HG02763 (cell line): ENCODE results near the gene ATXN2L.
A peak's percentile ranks its signal among the peaks of the same experiment; 100 is the strongest.
"Not testable (repeated sequence)": the region's sequence is repeated elsewhere in the genome, so short reads cannot be mapped to it uniquely, and the experiment has no call there.

ENCODE experiments used
- ATAC-seq: cut with Tn5 transposase; IDR thresholded peaks from one replicate; pipeline ENCODE4 v1.9.1; 2021; ENCODE audit warnings: mild to moderate bottlenecking, moderate library complexity; ENCODE audit not compliant: unreplicated experiment

Gene ATXN2L

DNA sequence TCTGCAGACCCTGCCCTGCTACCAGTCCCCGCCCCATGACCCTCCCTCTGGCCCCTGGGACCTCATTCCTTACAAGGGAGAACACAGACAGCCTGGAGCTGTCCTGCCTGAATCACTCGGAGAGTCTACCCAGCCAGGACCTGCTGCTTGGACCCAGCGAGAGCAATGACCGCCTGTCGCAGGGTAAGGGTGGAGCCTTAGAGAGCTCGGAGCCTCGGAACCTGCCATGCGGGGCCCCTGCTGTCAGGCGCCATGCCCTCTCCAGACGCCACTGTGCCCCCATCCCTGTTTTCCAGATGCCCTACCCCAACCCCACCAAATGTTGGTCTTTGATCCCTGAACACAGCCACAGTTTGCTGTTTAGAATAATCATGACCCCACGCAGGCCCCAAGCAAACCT is 46.4 kb downstream of the ATXN2L start:
- no peak for ATAC-seq

- ATAC-seq: no peak
These were observed 50.2 kb downstream of the ATXN2L start for GRCh38 chr16:28872952-28873351.

GRCh38 chr16:28873543-28874201 is 50.9 kb downstream of the ATXN2L start:
- no peak for ATAC-seq

GRCh38 chr16:28874406-28874805 is 51.6 kb downstream of the ATXN2L start:
- no peak for ATAC-seq

DNA sequence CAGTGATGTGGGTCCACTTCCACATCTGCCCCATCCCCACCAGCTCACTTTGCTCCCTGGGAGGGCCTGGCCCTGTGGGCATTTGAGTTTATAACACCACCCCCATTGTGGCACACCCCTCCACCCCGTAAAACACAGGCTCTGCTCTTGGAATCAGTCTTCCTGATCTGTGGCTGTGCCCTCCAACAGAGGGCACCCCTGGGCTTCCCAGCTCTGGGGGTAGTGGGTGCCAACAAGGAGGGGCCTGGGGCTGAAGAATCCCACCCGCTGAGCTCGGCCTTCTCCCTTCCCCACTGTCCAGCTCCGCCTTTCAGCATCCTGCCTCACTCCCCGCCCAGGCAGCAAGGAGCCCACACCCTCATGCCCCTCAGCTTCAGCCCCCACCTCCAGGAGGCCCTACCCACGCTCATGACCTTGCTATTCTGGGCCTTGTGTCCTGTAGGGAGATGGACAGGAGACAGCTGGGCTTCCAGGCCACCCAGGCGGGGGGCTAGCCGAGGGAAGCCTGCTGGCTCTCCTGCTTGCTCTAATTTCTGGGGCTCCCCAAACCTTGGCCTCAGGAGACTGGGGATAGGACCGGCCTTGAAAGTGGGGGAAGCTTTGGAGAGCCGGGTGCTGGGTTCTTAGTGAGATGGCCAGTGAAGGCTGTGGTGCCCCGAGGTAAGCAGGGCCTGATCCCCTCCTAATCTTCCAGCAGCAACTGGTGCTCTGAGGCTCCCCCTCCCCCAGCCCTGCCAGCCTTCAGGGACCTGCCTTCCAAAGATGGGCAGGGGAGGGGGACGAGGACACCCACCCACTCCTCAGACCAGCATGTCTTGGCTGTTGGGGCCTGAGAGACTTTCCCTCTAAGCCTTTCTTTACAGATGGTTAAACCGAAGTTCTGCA is 52.6 kb downstream of the ATXN2L start:
- ATAC-seq: no peak

- ATAC-seq: no peak
These were observed 53.3 kb downstream of the ATXN2L start for GRCh38 chr16:28876019-28876659.

DNA sequence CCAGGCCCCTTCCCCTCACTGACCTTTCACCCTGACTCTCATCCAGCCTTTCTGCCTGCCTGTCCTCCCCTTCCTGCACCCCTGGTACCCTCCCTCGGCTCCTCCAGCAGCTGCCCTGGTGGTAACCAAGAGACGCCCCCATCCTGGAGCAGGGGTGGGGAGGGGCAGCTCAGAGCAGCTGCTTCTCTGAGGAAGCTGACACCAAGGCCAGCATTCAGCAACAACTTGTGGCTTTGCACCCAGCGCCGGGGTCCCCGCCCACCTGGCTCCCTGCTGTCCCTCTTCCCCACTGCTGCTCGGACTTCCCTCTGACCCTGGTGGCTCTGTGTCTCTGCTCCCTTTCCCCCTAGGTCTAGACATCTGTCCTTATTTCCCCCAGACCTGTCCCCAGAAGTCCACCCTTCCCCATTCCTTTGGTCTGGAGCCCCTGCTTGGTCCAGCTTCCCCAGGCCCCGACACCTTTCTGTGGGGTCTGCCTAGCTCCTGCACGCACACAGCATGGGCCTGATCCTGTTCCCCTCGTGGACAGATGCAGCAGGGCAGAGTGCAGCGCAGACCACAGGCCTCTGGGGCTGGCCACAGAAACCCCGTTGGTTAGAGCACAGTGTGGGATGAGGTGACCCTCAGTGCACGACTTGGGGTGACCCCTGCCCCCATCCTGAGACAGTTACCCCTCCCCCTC is 54.3 kb downstream of the ATXN2L start:
- no peak for ATAC-seq

GRCh38 chr16:28877655-28878000 is 54.8 kb downstream of the ATXN2L start:
- ATAC-seq: no peak

DNA sequence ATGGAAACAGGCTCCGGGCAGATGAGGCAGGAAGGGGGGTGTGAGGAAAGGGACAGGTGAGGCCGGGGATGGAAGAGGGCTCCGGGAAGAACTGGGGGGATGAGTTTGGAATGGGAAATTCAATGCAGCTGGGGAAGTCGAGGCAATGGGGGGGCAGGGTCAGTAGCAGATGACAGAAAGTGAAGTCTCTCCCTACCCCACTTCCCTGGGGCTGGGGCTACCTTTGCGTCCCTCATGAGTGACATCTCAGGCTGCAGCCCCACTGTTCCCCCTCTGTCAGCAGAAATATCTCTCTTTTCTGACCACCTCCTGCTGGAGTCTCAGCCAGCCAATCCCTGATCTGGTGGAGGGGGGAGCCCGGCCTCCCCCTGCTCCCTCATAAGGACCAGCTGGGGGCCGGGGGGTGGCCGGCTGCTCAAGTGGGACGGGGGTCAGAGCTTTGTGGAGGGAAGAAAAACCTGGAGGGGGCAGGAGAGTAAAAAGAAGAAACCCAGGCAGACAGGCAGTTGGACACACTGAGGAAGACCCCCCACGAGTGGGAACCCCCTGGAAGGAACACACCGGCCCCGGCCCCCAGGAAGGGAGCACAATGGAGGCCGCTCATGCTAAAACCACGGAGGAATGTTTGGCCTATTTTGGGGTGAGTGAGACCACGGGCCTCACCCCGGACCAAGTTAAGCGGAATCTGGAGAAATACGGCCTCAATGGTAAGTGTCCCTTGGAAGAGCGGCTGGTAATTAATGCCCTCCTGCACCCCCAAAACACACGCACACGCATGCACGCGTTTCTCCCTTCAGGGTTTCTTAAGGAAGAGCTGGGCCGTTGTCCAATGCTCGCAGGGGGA is 55.5 kb downstream of the ATXN2L start, which contains the start of gene ATP2A1:
Gene ATP2A1, plus strand, starts transcription at position 406 of the 844 bp plus-strand sequence. Its CDS starts 184 bp downstream, at position 590.
- ATAC-seq: no peak

DNA sequence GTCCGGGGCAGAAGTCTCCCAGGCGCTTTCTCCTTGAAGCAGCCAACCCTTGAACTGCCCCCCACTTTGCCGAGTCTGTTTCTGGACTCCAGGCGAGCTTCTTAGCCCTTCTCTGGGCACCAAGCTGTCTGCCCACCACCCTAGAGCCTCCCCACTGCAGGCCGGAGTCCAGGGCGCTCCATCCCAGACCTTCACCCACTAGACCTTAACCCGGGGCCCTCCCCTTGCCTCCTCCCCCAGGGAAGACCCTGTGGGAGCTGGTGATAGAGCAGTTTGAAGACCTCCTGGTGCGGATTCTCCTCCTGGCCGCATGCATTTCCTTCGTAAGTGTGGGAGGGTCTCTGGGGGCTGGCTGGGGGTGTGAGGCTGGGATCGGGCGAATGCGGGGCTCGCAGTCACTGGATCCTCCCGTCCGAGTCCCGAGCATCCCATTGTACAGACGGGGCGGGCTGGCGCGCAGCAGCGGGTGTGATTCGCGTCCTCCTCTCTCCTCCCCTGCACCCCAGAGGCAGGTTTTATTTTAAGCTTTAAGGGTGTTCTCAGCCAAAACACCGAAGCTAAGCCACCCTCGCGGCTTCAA is 56.6 kb downstream of the ATXN2L start:
- ATAC-seq: peak; percentile 23

DNA sequence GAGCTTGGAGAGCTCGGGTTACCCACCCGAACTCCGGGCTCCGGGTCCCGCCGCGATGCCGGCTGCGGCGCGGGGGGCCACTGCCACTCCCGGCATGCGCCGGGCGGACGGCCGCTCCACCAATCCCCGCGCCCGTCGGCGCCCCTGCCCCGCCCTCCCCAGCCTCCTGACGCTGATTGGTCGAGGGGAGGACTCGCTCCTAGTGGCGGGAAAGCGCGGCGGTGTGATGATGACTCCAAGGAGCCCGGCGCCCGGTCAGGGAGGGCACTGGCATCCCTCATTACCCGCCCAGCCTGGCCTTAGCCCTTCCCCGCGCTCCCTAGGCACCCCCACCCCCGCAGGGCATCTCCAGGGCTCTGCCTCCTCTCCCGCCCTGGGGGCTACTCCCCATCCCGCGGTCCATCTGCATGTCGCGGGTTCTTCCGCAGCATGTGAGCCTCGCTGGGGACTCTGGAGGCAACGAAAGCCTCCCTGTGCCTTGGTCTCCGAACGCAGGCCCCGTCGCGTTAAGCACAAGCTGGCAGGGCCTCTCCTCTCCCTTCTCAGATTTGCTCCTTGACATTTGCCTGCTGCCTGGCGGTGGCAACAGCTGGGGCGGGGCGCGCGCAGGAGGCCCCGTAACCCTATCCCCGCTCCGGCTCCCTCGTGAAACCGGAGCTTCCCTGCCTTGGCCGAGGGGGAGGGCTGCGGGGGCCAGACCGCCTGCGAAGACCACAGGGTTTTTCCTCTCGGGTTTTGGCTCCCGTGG is 57.2 kb downstream of the ATXN2L start:
- peak; percentile 83 for ATAC-seq

DNA sequence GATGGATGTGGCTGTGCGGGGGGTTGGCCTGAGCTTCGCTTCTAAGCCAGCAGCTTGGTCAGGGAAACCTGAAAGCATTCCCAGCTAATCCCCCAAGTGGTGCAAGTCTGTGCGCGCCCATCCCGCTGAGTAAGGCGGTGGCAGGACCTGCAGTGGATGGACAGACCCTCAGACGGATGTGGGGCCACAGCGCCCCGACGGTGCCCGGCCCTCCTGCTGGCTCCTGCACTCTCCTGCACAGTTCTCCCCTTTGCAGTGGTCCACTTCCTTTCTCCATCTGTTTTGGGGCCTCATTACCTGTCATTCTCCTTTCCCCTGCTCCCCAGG is 57.8 kb downstream of the ATXN2L start:
- ATAC-seq: no peak

GRCh38 chr16:28880955-28881354 is 58.2 kb downstream of the ATXN2L start:
- no peak for ATAC-seq

DNA sequence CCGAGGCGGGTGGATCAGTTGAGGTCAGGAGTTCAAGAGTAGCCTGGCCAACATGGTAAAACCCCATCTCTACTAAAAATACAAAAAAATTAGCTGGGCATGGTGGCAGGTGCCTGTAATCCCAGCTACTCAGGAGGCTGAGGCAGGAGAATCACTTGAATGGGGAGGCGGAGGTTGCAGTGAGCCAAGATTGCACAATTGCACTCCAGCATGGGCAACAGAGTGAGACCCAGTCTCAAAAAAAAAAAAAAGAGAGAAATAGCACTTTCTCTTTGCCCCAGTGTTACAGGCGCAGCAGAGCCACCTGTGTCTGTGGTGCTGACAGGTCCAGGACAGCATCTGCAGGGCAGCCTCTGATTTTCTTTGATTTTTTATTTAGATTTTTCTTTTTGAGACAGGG is 58.8 kb downstream of the ATXN2L start:
- not testable (repeated sequence) for ATAC-seq

DNA sequence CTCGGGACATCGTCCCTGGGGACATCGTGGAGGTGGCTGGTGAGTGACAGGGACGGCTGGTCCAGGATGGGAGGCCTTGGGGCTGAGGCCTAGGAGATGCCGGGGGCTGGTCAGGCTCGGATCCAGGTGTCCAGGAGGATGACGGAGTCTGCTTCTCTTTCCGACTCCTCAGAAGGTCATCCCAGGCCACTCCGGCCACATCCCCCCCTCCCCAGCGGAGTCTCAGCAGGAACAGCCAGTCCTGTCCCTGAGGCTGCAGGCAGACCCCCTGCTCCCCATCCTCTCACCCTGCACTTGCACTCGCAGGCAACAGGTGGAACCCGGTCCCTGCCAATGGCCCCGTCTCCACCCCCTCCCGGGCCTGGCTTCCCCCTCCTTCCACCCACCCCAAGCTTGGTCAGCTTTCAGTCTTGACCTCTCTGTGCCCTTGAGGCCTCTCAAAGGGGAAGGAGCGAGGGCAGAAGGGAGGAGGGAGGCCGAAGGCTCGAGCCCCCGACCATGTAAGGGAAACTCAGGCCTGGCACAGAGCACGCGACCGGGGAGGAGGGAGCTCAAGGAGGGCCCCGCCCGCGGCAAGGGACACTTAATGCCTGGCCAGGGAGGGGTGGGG is 59.9 kb downstream of the ATXN2L start:
- no peak for ATAC-seq

DNA sequence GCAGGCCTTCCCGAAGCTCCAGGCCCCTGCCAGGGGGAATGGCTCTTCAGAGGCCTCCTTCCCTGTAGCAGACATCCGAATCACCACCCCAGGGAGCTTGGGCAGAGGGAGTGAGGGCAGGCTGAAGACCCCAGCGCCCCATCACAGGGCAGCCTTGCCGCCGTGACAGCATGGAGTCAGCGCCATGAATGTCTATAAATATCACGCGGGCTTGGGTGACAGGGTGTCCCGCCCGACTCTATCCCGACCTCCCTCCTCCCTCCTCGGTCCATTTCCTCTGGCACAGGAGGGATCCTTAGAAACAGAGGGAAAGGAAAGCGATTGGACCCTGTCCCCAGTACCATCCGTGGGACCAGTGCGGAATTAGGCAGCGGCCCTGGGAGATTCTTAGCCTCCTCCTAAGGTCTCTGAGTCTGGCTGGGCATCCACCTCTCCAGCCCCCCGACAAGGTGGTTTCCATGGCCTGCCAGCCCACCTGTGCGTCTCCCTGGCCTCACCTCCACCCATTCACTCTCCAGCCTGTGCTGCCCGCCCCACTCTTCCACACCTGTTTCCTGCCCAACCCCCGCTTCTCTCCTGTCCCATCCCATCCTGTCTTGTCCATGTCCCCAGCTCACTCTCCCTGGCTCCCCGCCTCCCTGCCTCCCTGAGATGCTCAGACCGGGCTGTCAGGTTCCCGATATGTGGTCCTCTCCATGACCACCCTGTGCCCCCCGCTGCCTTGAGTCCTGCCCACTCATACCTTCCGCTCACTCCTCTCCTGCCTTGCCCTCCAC is 60.6 kb downstream of the ATXN2L start:
- no peak for ATAC-seq

DNA sequence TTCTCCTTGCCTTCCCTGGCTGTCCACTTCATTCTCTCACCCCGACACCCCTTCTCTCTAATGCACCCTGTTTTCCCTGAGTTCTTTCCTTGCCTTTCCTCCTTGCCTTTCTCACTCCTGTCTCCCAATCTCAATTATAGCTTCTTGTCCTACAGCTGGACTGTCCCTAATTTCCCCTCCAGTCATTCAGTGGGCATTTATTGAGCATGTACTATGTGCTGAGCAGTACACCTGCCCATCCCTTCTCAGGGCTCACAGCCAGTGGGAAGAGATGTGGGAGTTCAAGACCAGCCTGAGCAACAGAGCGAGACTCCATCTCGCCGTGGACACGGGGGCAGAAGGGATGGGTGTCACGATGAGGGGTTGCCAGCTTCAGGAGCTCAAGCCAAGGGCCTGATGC is 61.2 kb downstream of the ATXN2L start:
- ATAC-seq: no peak
